Measurements from ENCODE around the gene PALLD.

The PALLD gene

DNA sequence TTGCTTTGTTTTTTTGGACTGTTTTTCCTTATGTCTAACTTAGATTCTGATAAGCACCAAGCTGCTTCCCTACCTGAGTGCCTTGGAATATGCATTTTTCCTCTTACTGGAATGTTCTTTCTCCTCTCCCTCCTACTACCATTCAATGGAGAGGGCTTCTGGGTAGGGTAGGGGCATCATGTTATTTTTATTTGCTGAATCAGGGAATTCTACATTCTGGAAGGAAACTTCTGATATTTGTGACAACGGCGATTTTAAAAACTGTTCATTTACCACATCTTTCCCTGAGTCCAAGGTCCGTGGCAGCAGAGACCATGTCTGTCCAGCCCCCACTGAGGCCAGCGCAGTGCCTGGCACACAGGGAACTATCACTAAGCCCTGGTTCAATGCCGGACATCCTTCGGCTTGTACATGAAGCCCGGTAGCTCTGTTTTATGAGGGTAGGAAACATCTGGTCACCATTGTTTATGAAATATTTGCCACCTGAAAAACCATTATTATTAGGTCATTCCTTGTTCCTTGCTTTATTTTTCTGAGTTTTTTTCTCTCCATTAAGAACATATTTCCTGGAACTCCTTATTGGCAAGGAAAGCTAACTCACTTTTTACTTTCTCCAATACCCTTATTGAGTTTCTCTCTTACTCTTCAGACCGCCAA, 57.0 kb downstream of the PALLD start:
- H3K79me2 ChIP-seq (ENCODE audit: insufficient read depth, low read length): no peaks in the 10 kb centered on the region
- no peak overlapping the region for H3K4me2 ChIP-seq (ENCODE audit: insufficient read depth, low read length)
- no peak overlapping the region for H2AFZ ChIP-seq (ENCODE audit: low read depth, low read length)
- ATAC-seq (ENCODE audit: insufficient read depth, low read depth): no peak
- no peak overlapping the region for H3K9ac ChIP-seq (ENCODE audit: low read depth, low read length)
- no peaks in the 10 kb centered on the region for H3K36me3 ChIP-seq (ENCODE audit: insufficient read depth, low read length)
- TF ChIP-seq, protein P1, sequence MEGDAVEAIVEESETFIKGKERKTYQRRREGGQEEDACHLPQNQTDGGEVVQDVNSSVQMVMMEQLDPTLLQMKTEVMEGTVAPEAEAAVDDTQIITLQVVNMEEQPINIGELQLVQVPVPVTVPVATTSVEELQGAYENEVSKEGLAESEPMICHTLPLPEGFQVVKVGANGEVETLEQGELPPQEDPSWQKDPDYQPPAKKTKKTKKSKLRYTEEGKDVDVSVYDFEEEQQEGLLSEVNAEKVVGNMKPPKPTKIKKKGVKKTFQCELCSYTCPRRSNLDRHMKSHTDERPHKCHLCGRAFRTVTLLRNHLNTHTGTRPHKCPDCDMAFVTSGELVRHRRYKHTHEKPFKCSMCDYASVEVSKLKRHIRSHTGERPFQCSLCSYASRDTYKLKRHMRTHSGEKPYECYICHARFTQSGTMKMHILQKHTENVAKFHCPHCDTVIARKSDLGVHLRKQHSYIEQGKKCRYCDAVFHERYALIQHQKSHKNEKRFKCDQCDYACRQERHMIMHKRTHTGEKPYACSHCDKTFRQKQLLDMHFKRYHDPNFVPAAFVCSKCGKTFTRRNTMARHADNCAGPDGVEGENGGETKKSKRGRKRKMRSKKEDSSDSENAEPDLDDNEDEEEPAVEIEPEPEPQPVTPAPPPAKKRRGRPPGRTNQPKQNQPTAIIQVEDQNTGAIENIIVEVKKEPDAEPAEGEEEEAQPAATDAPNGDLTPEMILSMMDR (IDR thresholded peaks at IDR 0.05; ENCODE audit: borderline replicate concordance, extremely low read depth, low read length, poor library complexity, severe bottlenecking): no peak
- no peak for TF ChIP-seq EZH2 (IDR thresholded peaks at IDR 0.05; ENCODE audit: borderline replicate concordance, low read depth, low read length, severe bottlenecking)
- H3K9me3 ChIP-seq (ENCODE audit: insufficient read depth, low read length, severe bottlenecking): no peaks in the 10 kb centered on the region
- no peak overlapping the region for H3K4me3 ChIP-seq (ENCODE audit: low read depth in 1 of 2, low read length in 2 of 2)
- no peaks in the 10 kb centered on the region for H3K27me3 ChIP-seq (ENCODE audit: insufficient read depth, low read length, poor library complexity)
- no peaks in the 10 kb centered on the region for H4K20me1 ChIP-seq (ENCODE audit: insufficient read depth, low read length)
- H3K4me1 ChIP-seq (ENCODE audit: insufficient read depth, low read length): no peaks in the 10 kb centered on the region
- DNase-seq: no peak
- H3K27ac ChIP-seq (ENCODE audit: low read length): no peak overlapping the region

DNA sequence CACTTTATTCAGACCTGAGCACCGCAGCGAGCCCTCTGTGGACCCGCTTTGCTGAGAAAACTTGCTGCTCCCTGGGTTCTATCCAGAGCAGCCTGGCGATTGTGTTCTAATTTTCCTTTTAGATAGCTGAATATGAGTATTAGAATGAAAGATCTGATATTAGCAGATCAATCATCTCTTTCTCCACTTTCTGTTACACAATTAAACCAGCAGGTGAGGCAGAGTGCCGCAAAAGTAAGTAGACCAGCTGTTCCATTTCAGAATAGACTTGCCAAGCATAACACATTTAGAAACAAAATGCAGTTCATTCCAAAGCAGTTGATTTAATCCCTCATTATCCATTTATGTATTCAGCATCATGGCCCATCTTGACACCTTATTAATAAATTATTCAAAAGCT, 58.6 kb downstream of the PALLD start:
- no peaks in the 10 kb centered on the region for H3K36me3 ChIP-seq (ENCODE audit: insufficient read depth, low read length)
- no peaks in the 10 kb centered on the region for H3K4me1 ChIP-seq (ENCODE audit: insufficient read depth, low read length)
- TF ChIP-seq, protein P1 (IDR thresholded peaks at IDR 0.05; ENCODE audit: borderline replicate concordance, extremely low read depth, low read length, poor library complexity, severe bottlenecking): no peak
- no peak for TF ChIP-seq EZH2 (IDR thresholded peaks at IDR 0.05; ENCODE audit: borderline replicate concordance, low read depth, low read length, severe bottlenecking)
- ATAC-seq (ENCODE audit: insufficient read depth, low read depth) (no peak), DNase-seq (no peak)
- no peaks in the 10 kb centered on the region for H3K9me3 ChIP-seq (ENCODE audit: insufficient read depth, low read length, severe bottlenecking)
- H3K4me2 ChIP-seq (ENCODE audit: insufficient read depth, low read length): no peak overlapping the region
- no peak overlapping the region for H3K27ac ChIP-seq (ENCODE audit: low read length)
- no peaks in the 10 kb centered on the region for H3K79me2 ChIP-seq (ENCODE audit: insufficient read depth, low read length)
- H2AFZ ChIP-seq (ENCODE audit: low read depth, low read length): no peak overlapping the region
- H3K9ac ChIP-seq (ENCODE audit: low read depth, low read length): no peak overlapping the region
- no peaks in the 10 kb centered on the region for H3K27me3 ChIP-seq (ENCODE audit: insufficient read depth, low read length, poor library complexity)
- no peaks in the 10 kb centered on the region for H4K20me1 ChIP-seq (ENCODE audit: insufficient read depth, low read length)
- no peak overlapping the region for H3K4me3 ChIP-seq (ENCODE audit: low read depth in 1 of 2, low read length in 2 of 2)

DNA sequence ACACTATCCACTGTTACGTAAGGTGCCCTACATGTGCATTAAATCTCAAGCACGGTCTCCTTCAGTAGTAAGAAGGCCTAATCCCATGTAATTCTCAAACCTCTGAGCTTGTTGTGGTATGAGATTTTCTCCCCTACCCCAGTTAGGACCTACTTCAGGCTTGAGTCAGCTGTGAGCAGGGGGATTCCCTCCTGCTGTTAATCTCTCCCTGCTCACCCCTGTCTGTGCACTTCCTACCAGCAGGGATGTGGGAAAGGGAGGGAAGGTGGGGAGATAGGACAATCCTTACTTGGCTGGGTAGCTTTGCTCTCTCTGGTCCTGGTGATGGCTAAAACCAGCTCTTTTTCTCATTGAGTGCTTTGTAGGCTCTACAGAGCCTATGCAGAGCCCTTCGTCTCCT, 60.8 kb downstream of the PALLD start:
- no peak overlapping the region for H3K4me2 ChIP-seq (ENCODE audit: insufficient read depth, low read length)
- ATAC-seq (ENCODE audit: insufficient read depth, low read depth) (no peak), DNase-seq (no peak)
- no peaks in the 10 kb centered on the region for H3K4me1 ChIP-seq (ENCODE audit: insufficient read depth, low read length)
- H3K36me3 ChIP-seq (ENCODE audit: insufficient read depth, low read length): no peaks in the 10 kb centered on the region
- no peak for TF ChIP-seq EZH2 (IDR thresholded peaks at IDR 0.05; ENCODE audit: borderline replicate concordance, low read depth, low read length, severe bottlenecking)
- TF ChIP-seq, protein P1 (IDR thresholded peaks at IDR 0.05; ENCODE audit: borderline replicate concordance, extremely low read depth, low read length, poor library complexity, severe bottlenecking): no peak
- H4K20me1 ChIP-seq (ENCODE audit: insufficient read depth, low read length): no peaks in the 10 kb centered on the region
- H3K4me3 ChIP-seq (ENCODE audit: low read depth in 1 of 2, low read length in 2 of 2): no peak overlapping the region
- H3K79me2 ChIP-seq (ENCODE audit: insufficient read depth, low read length): no peaks in the 10 kb centered on the region
- no peak overlapping the region for H3K27ac ChIP-seq (ENCODE audit: low read length)
- no peak overlapping the region for H2AFZ ChIP-seq (ENCODE audit: low read depth, low read length)
- H3K9me3 ChIP-seq (ENCODE audit: insufficient read depth, low read length, severe bottlenecking): no peaks in the 10 kb centered on the region
- no peak overlapping the region for H3K9ac ChIP-seq (ENCODE audit: low read depth, low read length)
- no peaks in the 10 kb centered on the region for H3K27me3 ChIP-seq (ENCODE audit: insufficient read depth, low read length, poor library complexity)
